Measurements from ENCODE around the gene NOS1AP.
"Not testable (repeated sequence)": the region's sequence is repeated elsewhere in the genome, so short reads cannot be mapped to it uniquely, and the experiment has no call there.

Gene NOS1AP

DNA sequence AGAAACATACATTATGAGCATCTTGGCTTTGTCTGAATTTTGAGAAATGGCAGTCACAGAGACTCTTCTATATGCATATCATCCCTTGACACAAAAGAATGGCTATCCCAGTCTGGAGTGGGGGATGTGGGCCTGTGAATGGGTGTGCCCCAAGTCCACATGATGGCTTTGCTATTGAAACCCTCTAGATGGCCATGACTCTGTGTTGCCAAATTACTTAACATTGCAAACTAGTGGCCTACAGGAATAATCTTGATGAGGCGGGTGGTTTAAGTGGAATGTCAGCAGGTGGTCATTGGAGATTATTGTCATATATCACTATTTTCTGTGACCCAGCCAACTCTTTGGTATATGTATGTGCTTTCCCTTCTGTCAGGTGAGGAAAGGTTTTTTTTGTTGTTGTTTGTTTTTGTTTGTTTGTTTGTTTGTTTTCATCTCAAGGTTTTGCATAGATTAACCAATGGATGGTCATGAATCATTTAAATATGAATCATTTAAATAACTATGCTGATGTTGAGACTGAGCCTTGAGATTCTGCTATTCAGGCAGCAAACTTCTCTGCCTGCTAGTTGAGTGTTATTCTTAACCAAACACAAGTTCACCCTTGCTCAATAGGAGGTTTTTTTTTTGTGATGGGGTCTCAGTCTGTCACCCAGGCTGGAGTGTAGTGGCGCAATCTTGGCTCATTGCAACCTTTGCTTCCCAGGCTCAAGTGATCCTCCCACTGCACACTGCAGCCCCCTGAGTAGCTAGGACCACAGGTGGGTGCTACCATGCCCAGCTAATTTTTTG is 103.0 kb downstream of the NOS1AP start:
- no peak for DNase-seq

DNA sequence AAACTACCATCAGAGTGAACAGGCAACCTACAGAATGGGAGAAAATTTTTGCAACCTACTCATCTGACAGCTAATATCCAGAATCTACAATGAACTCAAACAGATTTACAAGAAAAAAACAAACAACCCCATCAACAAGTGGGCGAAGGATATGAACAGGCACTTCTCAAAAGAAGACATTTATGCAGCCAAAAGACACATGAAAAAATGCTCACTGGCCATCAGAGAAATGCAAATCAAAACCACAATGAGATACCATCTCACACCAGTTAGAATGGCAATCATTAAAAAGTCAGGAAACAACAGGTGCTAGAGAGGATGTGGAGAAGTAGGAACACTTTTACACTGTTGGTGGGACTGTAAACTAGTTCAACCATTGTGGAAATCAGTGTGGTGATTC is 104.1 kb downstream of the NOS1AP start:
- DNase-seq, result not testable (repeated sequence)

DNA sequence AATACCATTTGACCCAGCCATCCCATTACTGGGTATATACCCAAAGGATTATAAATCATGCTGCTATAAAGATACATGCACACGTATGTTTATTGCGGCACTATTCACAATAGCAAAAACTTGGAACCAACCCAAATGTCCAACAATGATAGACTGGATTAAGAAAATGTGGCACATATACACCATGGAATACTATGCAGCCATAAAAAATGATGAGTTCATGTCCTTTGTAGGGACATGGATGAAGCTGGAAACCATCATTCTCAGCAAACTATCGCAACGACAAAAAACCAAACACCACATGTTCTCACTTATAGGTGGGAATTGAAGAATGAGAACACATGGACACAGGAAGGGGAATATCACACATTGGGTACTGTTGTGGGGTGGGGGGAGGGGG is 104.5 kb downstream of the NOS1AP start:
- DNase-seq, result not testable (repeated sequence)

DNA sequence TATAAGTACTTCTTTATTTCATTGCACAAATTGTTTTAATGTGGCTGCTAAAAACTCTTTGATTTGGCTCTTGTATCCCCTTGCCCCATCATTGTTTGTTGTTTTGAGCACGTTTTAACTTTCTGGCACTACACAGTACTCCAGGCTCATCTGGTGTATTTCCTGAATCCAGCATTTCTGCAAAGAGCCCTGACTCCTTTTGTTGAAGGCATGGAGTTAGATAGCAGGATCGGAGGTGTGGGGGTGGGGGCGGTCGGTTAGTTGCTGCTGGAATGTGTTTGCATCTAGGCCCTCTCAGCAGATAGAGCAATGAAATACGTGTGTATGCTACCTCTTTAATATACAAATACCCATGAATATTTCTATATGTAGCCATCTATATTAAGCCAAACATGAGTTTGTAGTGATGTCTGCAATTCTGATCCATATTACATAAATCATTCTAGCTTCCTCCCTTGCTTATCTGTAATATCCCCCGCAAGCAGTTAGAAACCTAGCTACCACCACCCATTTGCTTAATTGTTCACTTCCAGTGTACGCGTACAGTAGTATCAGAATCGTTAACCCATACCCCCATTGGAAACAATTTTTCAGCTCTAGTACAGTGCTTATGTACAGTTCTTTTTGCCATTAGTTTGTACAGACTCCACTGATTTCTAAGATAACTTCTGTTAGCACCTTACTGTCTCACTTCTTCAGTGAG is 106.0 kb downstream of the NOS1AP start:
- no peak for DNase-seq

DNA sequence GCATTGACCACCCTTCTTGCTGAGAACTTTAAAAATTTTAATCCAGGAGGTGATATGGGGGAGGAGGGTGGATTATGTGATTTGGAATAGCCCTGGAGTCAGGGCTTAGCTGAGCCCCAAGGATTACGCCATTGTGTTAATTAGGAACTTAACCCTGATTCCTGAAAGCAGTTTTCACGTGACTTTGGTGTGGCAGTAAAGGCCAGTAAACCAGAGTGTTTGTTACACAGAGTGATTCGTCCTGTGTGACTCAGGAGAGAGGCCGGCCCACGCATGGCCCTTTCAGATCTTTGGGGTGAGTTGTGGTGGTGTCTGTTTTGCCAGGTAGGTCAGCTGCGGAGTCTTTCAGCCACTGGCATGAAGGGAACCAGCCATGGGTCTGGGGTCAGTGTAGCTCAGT is 107.6 kb downstream of the NOS1AP start:
- DNase-seq, result no peak

DNA sequence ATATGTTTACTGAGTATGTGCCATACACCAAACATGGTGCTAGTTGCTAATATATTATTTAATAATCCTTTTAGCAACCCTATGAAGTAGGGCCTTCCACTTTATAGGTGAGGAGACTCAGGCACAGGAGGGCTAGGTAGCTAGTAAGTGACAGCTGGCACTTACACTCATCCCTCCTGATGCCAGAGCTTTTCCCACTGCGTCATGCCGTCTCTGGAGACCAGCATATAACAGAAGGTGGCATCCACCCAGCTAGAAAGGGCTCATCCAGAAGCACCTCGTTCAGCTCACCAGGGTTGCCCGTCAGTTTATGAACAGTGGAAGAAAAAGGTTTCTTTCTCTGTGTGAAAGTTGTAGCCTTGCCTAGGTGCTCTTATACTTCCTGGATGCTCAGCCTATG is 108.9 kb downstream of the NOS1AP start:
- DNase-seq, result no peak

DNA sequence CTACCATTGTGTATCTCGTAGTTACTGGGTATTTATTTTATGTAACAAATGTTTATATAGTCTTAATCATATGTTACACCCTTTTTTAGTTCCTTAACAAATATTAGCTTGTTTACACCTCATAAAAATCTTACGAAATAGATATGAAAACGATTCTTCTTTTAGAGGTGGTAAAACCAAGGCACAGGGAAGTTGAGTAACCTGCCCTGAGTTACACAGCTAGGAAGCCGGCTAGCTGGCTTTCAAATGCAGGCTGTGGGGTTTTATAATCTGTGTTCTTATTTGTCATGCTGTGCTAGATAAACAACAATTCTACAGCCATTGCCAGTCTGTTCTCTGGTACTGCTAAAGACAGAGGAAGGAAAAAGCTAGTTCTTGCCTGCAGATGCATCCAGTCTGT is 109.6 kb downstream of the NOS1AP start:
- DNase-seq, result no peak

DNA sequence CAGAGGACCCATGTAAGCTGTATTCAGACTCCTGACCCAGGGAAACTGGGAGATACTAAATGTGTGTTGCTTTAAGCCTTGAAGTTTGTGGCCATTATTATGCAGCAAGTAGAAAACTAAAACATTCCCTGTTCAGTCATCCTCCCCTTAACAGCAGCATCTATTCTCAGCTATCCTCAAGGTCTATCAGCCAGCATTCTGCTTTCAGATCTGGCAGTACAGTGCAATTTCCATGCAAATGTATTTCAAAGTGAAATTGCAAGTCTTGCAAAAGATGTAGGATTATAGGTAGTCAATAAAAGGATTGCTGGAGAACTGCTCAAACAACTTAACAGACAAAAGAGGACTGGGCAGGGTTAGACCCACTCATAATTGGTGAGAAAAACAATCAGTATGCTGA is 111.3 kb downstream of the NOS1AP start:
- DNase-seq, result no peak

GRCh38 chr1:162182090-162182489 is 112.6 kb downstream of the NOS1AP start:
- no peak for DNase-seq

DNA sequence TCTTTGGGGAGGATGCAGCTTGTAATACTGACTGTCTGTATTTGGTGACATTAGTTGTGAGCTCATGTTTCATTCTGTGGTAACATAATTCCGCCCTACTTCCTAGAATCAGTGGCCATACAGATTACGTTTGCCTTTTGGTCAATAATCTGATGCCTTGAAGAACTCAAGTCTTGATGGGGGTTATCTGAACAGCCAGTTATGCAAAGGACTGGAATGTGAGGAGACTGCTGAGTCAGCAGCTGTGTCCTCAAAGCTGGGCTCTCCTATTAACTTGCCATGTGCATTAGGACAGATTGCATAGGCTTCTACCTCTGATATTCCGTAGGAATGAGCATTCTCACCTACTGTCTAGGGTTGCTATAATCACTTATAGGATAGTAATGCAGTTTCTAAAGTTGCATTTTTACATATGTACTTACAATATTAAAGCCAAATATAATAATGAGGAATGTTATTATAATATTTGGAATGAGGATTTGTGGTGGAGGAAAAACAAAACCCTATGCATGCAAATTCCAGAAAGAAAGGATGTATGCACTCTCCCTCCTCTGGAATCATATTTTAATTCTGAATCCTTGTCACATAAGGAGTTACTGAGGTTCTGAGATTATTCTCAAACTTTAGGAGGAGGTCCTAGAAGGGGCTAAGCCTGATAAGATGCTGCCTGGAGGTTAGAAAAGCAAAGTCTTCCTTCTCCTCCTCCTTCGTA is 116.0 kb downstream of the NOS1AP start:
- no peak for DNase-seq

DNA sequence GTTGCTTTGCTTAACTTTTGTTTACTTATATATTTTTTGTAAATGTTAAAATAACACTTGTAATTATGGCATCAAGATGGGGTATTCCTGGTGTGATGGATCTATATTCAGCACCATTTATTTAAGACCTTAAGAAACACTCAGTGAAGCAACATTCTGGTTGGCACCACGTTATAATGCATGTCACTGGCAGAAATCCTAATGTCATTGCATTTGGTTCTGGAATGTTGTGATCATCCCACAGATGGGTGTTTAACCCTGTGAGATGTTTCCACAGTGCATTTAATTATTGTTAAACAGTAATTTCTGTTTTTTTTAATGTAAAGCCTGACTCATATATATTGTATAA is 116.5 kb downstream of the NOS1AP start:
- DNase-seq, result no peak

GRCh38 chr1:162186406-162186805 is 116.9 kb downstream of the NOS1AP start:
- no peak for DNase-seq

DNA sequence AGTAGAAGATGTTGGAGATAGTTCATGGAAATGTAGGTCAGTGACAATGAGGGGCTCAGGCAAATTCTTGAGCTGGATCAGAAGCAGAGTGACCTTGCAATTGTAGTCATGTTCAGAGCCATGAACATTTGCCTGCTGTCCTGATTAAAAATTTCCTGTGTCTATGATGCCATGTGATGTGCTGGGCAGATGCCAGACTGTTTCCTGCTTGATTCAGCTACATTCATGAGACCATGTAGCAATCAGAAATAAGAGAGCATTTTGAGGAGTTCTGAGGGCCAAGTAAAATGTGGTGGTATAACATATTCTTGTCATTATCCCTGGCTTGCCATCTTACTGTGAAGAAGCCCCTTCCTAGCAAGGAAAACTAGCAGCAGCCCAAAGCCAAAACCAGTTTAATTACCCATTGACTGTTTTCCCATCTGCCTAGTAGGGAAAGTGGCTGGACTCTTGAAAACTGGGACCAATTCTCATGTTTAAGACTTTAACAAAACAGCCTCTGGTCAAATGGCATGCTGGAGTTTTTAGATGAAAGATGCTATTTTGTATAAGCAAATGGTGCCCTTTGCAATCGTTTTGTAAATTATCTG is 118.3 kb downstream of the NOS1AP start:
- DNase-seq, result no peak

GRCh38 chr1:162189345-162189744 is 119.9 kb downstream of the NOS1AP start:
- DNase-seq, result no peak

DNA sequence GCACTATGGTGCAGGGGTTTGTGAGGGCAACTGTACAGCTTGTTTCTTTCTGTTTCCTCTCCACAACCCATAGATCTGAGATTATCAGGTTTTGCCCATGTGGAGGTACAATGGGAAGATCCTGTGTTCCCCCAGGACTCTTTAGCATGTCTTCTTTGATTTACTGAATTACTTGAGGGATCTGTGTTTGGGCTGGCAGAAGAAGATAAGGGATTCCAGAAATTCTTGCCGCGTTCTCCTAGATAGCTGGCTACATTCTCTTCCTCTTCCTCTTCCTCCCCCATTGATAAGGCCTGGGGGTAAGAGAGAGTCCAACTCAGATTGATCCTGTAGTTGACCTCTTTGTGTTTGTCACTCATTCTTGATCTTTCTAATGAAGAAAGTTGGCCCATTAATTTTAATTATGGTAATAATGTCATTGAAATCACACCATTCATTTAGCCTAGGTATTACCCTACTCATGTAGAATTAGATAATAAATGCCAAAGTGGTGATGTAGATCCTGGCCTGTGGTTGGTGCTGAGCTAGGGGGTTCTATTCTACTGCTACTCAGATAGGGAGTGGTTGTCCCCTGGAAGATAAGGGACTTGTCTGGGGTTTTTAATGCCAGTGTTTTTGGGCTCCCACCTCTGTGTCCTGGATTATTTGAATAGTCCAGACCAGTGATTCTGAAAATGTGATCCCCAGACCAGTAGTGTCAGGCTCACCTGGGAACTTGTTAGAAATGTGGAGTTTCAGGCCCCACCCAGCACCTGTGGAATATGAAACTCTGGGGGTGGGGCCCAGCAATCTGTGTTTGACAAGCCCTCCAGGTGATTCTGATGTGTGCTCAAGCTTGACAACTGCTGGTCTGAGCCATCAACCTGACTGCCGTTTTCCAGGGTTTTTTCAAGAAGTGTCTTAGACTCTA is 122.2 kb downstream of the NOS1AP start:
- DNase-seq, result no peak

GRCh38 chr1:162192306-162192678 is 122.8 kb downstream of the NOS1AP start:
- peak; percentile 19 for DNase-seq

DNA sequence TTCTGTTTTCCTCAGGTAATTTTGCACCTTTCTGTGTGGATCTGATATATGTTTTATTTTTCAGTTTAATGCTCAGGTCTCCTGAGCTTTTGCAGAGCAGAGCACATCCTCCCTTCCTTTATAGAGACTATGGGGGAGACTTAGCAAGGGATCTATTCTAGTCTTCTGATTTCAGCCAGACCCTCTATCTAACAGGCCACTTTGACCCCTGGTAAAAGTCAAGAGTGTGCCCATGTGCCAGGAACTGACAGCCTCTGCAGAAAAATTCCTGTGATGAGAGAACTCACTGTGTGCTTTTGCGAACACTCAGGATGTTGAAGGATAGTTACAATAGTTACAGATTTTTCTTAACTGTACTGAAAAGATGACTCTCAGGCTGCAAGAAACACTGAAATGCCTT is 123.3 kb downstream of the NOS1AP start:
- no peak for DNase-seq

- DNase-seq, result no peak
Measured at GRCh38 chr1:162193221-162193620, 123.7 kb downstream of the NOS1AP start.

- peak; percentile 51 for DNase-seq
Measured at GRCh38 chr1:162193815-162194214, 124.3 kb downstream of the NOS1AP start.

DNA sequence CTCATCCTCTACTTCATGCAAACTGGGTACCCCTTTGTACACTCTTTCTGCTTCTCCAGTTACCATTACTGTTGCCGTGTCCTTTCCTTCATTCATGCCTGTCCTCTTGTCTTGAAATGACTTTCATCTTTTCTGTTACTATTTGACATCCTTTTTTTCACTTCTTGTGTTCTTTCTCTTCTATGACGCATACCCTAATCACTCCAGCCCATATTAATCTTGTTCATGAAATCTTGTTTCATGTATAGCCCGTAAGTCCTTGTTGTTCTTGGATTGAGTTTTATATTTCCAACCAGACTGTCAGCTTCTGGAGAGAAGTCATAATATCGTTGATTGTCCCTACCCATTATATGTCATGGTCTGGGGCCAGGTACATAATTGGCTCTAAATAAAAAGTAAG is 126.1 kb downstream of the NOS1AP start:
- no peak for DNase-seq

- DNase-seq, result no peak
Measured at GRCh38 chr1:162196387-162196786, 126.9 kb downstream of the NOS1AP start.

GRCh38 chr1:162197041-162197531 is 127.6 kb downstream of the NOS1AP start:
- DNase-seq, result no peak

Measured in NCI-H2029 treated with DMSO at 0.1 percent for 48 hours (cell line).